B cell (primary cell): ENCODE data around the gene MLLT11.

Source experiments
- CTCF ChIP-seq: fragments of 200-600 bp; IDR thresholded peaks from one replicate; pipeline ENCODE4 v1.8.0; 2022; ENCODE audit warnings: antibody characterized with exemption, mild to moderate bottlenecking
- EZH2 ChIP-seq: IDR thresholded peaks from 2 replicates; pipeline ENCODE4 v1.6.1; 2012; ENCODE audit warnings: borderline replicate concordance, low read depth, mild to moderate bottlenecking, moderate library complexity, low read length; ENCODE audit not compliant: insufficient read depth, poor library complexity, severe bottlenecking

- TF ChIP-seq EZH2, result no peak
- no peak for TF ChIP-seq CTCF
Observed at GRCh38 chr1:151012684-151013471, 47.3 kb upstream of the MLLT11 start.
